Body of pancreas (tissue), 4 donors: Measurements from ENCODE around the gene OLA1.

Source experiments
- POLR2A ChIP-seq, 3 donors: fragments of 450-650 bp; IDR thresholded peaks; one replicate each; pipeline ENCODE4 v1.6.1; 2016; ENCODE audit warnings: antibody characterized with exemption in 3 of 3, mild to moderate bottlenecking in 2 of 3
- TF ChIP-seq, protein P1 (sequence below), 7 experiments: fragments of 450-650 bp in 4 of 7; fragments of 200-600 bp in 3 of 7; sonication (generic) in 3 of 7; IDR thresholded peaks; one replicate each; pipeline ENCODE4 v1.5.1; 2016 to 2019; ENCODE audit warnings: antibody characterized with exemption in 7 of 7

DNA sequence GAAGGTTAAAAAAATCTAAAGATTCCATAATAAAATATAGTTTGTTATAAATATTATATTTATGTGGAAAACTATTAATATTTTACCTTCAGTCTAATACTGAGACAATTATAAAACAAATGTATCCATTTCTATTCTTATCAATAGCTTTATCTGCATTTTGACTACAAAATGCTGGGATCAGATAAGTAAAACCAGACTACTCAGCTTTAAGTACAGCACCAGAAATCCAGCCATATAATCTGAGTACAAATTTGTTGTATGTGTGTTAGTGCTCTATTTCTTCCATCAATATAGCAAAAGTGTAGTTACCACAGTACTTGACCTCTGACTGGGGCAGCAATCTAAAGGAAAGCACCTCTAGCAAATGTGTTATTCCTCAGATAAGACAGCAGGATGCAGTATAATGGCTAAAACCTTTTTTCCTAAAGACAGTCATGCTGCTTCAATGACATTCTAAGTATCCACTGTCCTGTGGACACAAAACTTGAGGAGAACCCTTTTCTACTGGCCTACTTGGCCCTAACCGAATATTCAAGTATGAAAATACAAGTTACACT is 68.1 kb downstream of the OLA1 start:
- TF ChIP-seq POLR2A (IDR thresholded peaks at IDR 0.05): no peak
- TF ChIP-seq, protein P1, sequence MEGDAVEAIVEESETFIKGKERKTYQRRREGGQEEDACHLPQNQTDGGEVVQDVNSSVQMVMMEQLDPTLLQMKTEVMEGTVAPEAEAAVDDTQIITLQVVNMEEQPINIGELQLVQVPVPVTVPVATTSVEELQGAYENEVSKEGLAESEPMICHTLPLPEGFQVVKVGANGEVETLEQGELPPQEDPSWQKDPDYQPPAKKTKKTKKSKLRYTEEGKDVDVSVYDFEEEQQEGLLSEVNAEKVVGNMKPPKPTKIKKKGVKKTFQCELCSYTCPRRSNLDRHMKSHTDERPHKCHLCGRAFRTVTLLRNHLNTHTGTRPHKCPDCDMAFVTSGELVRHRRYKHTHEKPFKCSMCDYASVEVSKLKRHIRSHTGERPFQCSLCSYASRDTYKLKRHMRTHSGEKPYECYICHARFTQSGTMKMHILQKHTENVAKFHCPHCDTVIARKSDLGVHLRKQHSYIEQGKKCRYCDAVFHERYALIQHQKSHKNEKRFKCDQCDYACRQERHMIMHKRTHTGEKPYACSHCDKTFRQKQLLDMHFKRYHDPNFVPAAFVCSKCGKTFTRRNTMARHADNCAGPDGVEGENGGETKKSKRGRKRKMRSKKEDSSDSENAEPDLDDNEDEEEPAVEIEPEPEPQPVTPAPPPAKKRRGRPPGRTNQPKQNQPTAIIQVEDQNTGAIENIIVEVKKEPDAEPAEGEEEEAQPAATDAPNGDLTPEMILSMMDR (IDR thresholded peaks at IDR 0.05): no peak
